Suprapubic skin (tissue), 4 donors: Measurements from ENCODE around the gene DNAH17. TPM values are rescaled to one million over a fixed set of nuclear protein-coding genes. Genes with fewer than 3 reads are reported as not detected.

Experiments used
- DNase-seq, 2 donors: peaks; one replicate each; pipeline ENCODE4 v3.0.0-alpha.2; 2019; ENCODE audit warnings: low spot score in 2 of 2
- H3K27ac ChIP-seq: fragments of 200-600 bp; sonication (generic); one replicate; pipeline ENCODE4 v1.5.1; 2019
- H3K27me3 ChIP-seq: fragments of 200-600 bp; sonication (generic); one replicate; pipeline ENCODE4 v1.5.1; 2019
- H3K36me3 ChIP-seq: fragments of 200-600 bp; sonication (generic); one replicate; pipeline ENCODE4 v1.5.1; 2019
- H3K4me1 ChIP-seq: fragments of 200-600 bp; sonication (generic); one replicate; pipeline ENCODE4 v1.5.1; 2019
- H3K4me3 ChIP-seq: fragments of 200-600 bp; sonication (generic); one replicate; pipeline ENCODE4 v1.5.1; 2019; ENCODE audit warnings: mild to moderate bottlenecking
- H3K9me3 ChIP-seq: fragments of 200-600 bp; sonication (generic); one replicate; pipeline ENCODE4 v1.5.1; 2019
- EP300 ChIP-seq: sonication (generic); formaldehyde crosslinking; IDR thresholded peaks from one replicate; pipeline ENCODE4 v1.6.1; 2017; ENCODE audit warnings: antibody characterized with exemption
- POLR2A ChIP-seq, 2 donors: fragments of 450-650 bp; IDR thresholded peaks; one replicate each; pipeline ENCODE4 v1.6.1; 2017; ENCODE audit warnings: antibody characterized with exemption in 2 of 2, mild to moderate bottlenecking in 2 of 2, moderate library complexity in 2 of 2
- POLR2AphosphoS5 ChIP-seq, 3 donors: sonication (generic); formaldehyde crosslinking; IDR thresholded peaks; one replicate each; pipeline ENCODE4 v1.6.1; 2017; ENCODE audit warnings: antibody characterized with exemption in 3 of 3
- WGBS: methylation state at CpG from one replicate; pipeline ENCODE4 v1.1.5; 2018; 5-methylcytosine and 5-hydroxymethylcytosine counted together
- total RNA-seq, 4 donors: library from RNA; depleted of rRNA; stranded (reverse); fragments of >200 nt; gene quantifications; one replicate each; pipeline ENCODE4 v1.1.0, GENCODE V29; 2016
- TF ChIP-seq, protein P1 (sequence below), 2 donors: fragments of 200-600 bp in 1 of 2; fragments of 450-650 bp in 1 of 2; sonication (generic) in 1 of 2; IDR thresholded peaks; one replicate each; pipeline ENCODE4 v1.5.1; 2016 to 2019; ENCODE audit warnings: antibody characterized with exemption in 2 of 2, mild to moderate bottlenecking in 1 of 2, moderate library complexity in 1 of 2

DNAH17 gene
- total RNA-seq, 4 donors from 2014 or later, result 3.7 to 6.7 (median 5.2) TPM

- Histone ChIP-seq H3K4me1 (peaks cover 10% of the 10 kb centered on the region), H3K27ac (no peak overlapping the region), H3K27me3 (peaks cover 5% of the 10 kb centered on the region), H3K4me3 (no peak overlapping the region), H3K36me3 (no peaks in the 10 kb centered on the region), H3K9me3 (no peaks in the 10 kb centered on the region)
- 84% methylated on average over 10 of the region's 10 CpGs for WGBS
- TF ChIP-seq POLR2A (IDR thresholded peaks at IDR 0.05), result no peak
- no peak for TF ChIP-seq POLR2AphosphoS5 (IDR thresholded peaks at IDR 0.05)
- TF ChIP-seq, protein P1, sequence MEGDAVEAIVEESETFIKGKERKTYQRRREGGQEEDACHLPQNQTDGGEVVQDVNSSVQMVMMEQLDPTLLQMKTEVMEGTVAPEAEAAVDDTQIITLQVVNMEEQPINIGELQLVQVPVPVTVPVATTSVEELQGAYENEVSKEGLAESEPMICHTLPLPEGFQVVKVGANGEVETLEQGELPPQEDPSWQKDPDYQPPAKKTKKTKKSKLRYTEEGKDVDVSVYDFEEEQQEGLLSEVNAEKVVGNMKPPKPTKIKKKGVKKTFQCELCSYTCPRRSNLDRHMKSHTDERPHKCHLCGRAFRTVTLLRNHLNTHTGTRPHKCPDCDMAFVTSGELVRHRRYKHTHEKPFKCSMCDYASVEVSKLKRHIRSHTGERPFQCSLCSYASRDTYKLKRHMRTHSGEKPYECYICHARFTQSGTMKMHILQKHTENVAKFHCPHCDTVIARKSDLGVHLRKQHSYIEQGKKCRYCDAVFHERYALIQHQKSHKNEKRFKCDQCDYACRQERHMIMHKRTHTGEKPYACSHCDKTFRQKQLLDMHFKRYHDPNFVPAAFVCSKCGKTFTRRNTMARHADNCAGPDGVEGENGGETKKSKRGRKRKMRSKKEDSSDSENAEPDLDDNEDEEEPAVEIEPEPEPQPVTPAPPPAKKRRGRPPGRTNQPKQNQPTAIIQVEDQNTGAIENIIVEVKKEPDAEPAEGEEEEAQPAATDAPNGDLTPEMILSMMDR (IDR thresholded peaks at IDR 0.05), result no peak
- TF ChIP-seq EP300, result no peak
- DNase-seq, result no peak
Observed at GRCh38 chr17:78488156-78488555, 89.0 kb downstream of the DNAH17 start.

GRCh38 chr17:78486946-78487680, 90.1 kb downstream of the DNAH17 start:
- TF ChIP-seq, protein P1 (IDR thresholded peaks at IDR 0.05), result no peak
- TF ChIP-seq POLR2A (IDR thresholded peaks at IDR 0.05), result no peak
- no peak for TF ChIP-seq EP300
- TF ChIP-seq POLR2AphosphoS5 (IDR thresholded peaks at IDR 0.05), result no peak

GRCh38 chr17:78486228-78486802, 90.9 kb downstream of the DNAH17 start:
- 90% methylated on average over 7 of the region's 24 CpGs for WGBS
- no peak for DNase-seq
- Histone ChIP-seq H3K36me3 (no peaks in the 10 kb centered on the region), H3K27me3 (peaks cover 5% of the 10 kb centered on the region), H3K27ac (no peak overlapping the region), H3K9me3 (no peaks in the 10 kb centered on the region), H3K4me3 (no peak overlapping the region), H3K4me1 (peaks cover 10% of the 10 kb centered on the region)
- TF ChIP-seq EP300, result no peak
- no peak for TF ChIP-seq POLR2AphosphoS5 (IDR thresholded peaks at IDR 0.05)
- TF ChIP-seq, protein P1 (IDR thresholded peaks at IDR 0.05), result no peak
- TF ChIP-seq POLR2A (IDR thresholded peaks at IDR 0.05), result no peak

More at GRCh38 chr17:78486946-78487680, 90.1 kb downstream of the DNAH17 start:
- H3K4me3 ChIP-seq, result no peak overlapping the region
- peaks cover 10% of the 10 kb centered on the region for H3K4me1 ChIP-seq
- 80% methylated on average over 13 of the region's 13 CpGs for WGBS
- DNase-seq, result no peak
- H3K9me3 ChIP-seq, result no peaks in the 10 kb centered on the region
- H3K27ac ChIP-seq, result no peak overlapping the region
- no peaks in the 10 kb centered on the region for H3K36me3 ChIP-seq
- peaks cover 5% of the 10 kb centered on the region for H3K27me3 ChIP-seq

GRCh38 chr17:78485290-78486168, 91.7 kb downstream of the DNAH17 start:
- no peaks in the 10 kb centered on the region for H3K36me3 ChIP-seq
- H3K4me1 ChIP-seq, result peaks cover 10% of the 10 kb centered on the region
- 78% methylated on average over 30 of the region's 32 CpGs for WGBS
- no peak overlapping the region for H3K4me3 ChIP-seq
- DNase-seq, result no peak
- H3K27ac ChIP-seq, result no peak overlapping the region
- TF ChIP-seq POLR2AphosphoS5 (IDR thresholded peaks at IDR 0.05) (no peak), POLR2A (IDR thresholded peaks at IDR 0.05) (no peak), EP300 (no peak)
- TF ChIP-seq, protein P1 (IDR thresholded peaks at IDR 0.05), result no peak
- H3K9me3 ChIP-seq, result no peaks in the 10 kb centered on the region
- H3K27me3 ChIP-seq, result peaks cover 5% of the 10 kb centered on the region
